Stimulated activated naive CD8-positive, alpha-beta T cell treated with anti-CD3 and anti-CD28 coated beads, Interleukin-15, Interleukin-2, amounts not matched to agents 100 U/mL and 50 U/mL, for 24 hours (primary cell): Measurements from ENCODE around the gene AGAP5.

ENCODE experiments used
- ATAC-seq: fragments of 150-1000 bp; cut with Tn5 transposase; one replicate; pipeline ENCODE4 v1.10.0; 2021
- DNase-seq: peaks from one replicate; pipeline ENCODE4 v3.0.0; 2021

Gene AGAP5

GRCh38 chr10:73625884-73626752 lies 71.8 kb downstream of the AGAP5 start:
- ATAC-seq (peak; percentile 99), DNase-seq (peak; percentile 91)

GRCh38 chr10:73625004-73625883 lies 72.7 kb downstream of the AGAP5 start:
- ATAC-seq (peak; percentile 8), DNase-seq (peak; percentile 32)
